Gastrocnemius medialis (tissue), 4 donors: ENCODE measurements around the gene FIBCD1. TPM values are rescaled to one million over a fixed set of nuclear protein-coding genes. Genes with fewer than 3 reads are reported as not detected.

Experiments
- ATAC-seq, 2 donors: fragments of 150-250 bp; one replicate each; pipeline ENCODE4 v1.9.1; 2016
- DNase-seq, 2 donors: peaks; one replicate each; pipeline ENCODE4 v3.0.0-alpha.2; 2019
- H3K27ac ChIP-seq, 4 donors: fragments of 200-600 bp; sonication (generic); 1 replicate in 1 of 4; 2 replicates in 3 of 4; pipeline ENCODE4 v1.5.1; 2016 to 2018; ENCODE audit warnings: mild to moderate bottlenecking in 2 of 4, moderate library complexity in 1 of 4
- H3K27me3 ChIP-seq, 3 donors: fragments of 200-600 bp; sonication (generic) in 2 of 3; 1 replicate in 1 of 3; 2 replicates in 2 of 3; pipeline versions ENCODE4 v1.5.1 to v1.6.0; 2016 to 2019; ENCODE audit warnings: mild to moderate bottlenecking in 1 of 3, moderate library complexity in 1 of 3
- H3K36me3 ChIP-seq, 2 donors: fragments of 200-600 bp; sonication (generic) in 1 of 2; one replicate each; pipeline ENCODE4 v1.5.1; 2017 to 2018
- H3K4me1 ChIP-seq, 2 donors: fragments of 200-600 bp; sonication (generic) in 1 of 2; one replicate each; pipeline ENCODE4 v1.5.1; 2016 to 2017; ENCODE audit warnings: mild to moderate bottlenecking in 2 of 2
- H3K4me3 ChIP-seq, 4 donors: fragments of 200-600 bp; sonication (generic) in 3 of 4; 1 replicate in 1 of 4; 2 replicates in 3 of 4; pipeline ENCODE4 v1.5.1; 2016 to 2019; ENCODE audit warnings: mild to moderate bottlenecking in 2 of 4
- H3K9me3 ChIP-seq, 3 donors: fragments of 200-600 bp; sonication (generic) in 2 of 3; 1 replicate in 1 of 3; 2 replicates in 2 of 3; pipeline ENCODE4 v1.5.1; 2016 to 2019
- CTCF ChIP-seq, 5 experiments: fragments of 450-650 bp in 3 of 5; fragments of 200-600 bp in 2 of 5; sonication (generic) in 2 of 5; IDR thresholded peaks in 4 of 5; conservative IDR thresholded peaks in 1 of 5; 1 replicate in 4 of 5; 2 replicates in 1 of 5; pipeline ENCODE4 v1.5.1; 2016 to 2019; ENCODE audit warnings: antibody characterized with exemption in 5 of 5, mild to moderate bottlenecking in 3 of 5, moderate library complexity in 3 of 5
- POLR2A ChIP-seq, 2 donors: fragments of 450-650 bp; IDR thresholded peaks; one replicate each; pipeline ENCODE4 v1.6.1; 2017; ENCODE audit warnings: antibody characterized with exemption in 2 of 2, mild to moderate bottlenecking in 2 of 2, moderate library complexity in 2 of 2
- in situ Hi-C, 4 donors: fragments of 200-750 bp; cut with MboI; loops; one replicate each; pipeline versions ENCODE4 v1.15.0 to v1.8.0; 2017; ENCODE audit warnings: low sequenced_read_pairs in 4 of 4
- intact Hi-C: fragments of 100-400 bp; cut with DNase I; formaldehyde crosslinking; loops from one replicate; pipeline ENCODE4 v1.15.1; 2023; ENCODE audit warnings: low total_unique reads
- total RNA-seq, 4 donors: library from RNA; depleted of rRNA; stranded (reverse); fragments of >200 nt; gene quantifications; one replicate each; pipeline versions ENCODE4 v1.1.0 to v1.2.3, GENCODE V29; 2016

FIBCD1 gene
- total RNA-seq, 4 donors from 2014 or later: not detected

DNA sequence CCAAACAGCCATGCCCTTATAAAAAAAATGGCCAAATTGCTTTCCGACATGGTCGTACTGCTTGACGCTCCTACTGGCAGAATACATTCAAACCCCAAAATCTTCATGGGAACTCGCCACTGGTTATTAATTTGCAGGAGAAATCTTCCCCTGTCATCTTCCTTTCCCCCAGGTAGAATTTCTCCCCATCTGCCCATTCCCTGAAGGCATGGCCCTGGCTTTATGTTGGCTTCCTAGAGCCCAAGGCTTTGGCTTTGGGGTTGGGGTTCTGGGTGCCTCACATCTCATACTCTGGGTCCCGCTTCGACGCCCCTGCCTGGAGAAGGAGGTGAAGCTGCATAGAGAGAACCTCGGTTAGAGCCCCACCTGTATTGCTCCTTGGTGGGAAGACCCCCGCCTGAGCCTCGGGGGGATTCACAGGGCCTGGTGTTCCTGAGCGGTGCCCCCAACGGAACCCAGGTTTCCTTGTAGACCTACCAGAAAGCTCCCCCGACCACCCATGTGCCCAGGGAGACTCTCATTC is 8.6 kb upstream of the FIBCD1 start:
- intact Hi-C loops: no loop called here

GRCh38 chr9:130946766-130947617 is 7.9 kb upstream of the FIBCD1 start:
- intact Hi-C loops: no loop called here
- H3K27me3 ChIP-seq: peaks cover 14 to 35% (median 17%) of the 10 kb centered on the region in 3 donors

More for the DNA sequence above, 8.6 kb upstream of the FIBCD1 start:
- peaks cover 11 to 29% (median 14%) of the 10 kb centered on the region in 3 donors for H3K27me3 ChIP-seq
- H3K4me3 ChIP-seq: no peak overlapping the region
- in situ Hi-C loops: loop anchor here in 2 of 4 donors (10.0 kb wide), 2 partner anchors 243 to 253 kb away; partner anchors contain the start of gene EXOSC2 (in 1 of the 2)
- DNase-seq (no peak), ATAC-seq (no peak)
- no peaks in the 10 kb centered on the region for H3K9me3 ChIP-seq
- no peaks in the 10 kb centered on the region for H3K4me1 ChIP-seq
- no peaks in the 10 kb centered on the region for H3K36me3 ChIP-seq
- TF ChIP-seq POLR2A (IDR thresholded peaks at IDR 0.05) (no peak), CTCF (IDR thresholded peaks at IDR 0.05 in 4 of 5, conservative IDR thresholded peaks at IDR 0.05 in 1 of 5) (no peak)
- no peak overlapping the region for H3K27ac ChIP-seq

DNA sequence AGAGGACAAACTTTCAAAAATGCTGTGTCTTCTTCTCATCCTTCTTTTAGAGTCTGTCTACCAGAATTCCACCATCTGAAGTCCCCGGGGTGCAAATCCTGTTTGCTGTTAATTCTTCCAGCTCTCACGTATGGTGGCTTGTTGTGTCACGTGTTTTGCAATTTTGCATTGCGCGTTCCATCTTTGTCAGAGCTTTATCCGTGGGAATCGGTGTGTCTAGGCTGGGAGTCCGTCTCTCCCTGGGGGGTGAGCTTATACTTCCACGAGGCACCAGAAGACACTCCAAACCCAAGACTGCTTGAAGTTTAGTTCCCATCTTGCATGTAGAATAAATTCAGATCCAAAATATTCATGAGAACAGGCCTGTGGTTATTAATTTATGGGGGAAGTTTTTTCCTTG is 6.1 kb upstream of the FIBCD1 start:
- ATAC-seq: no peak
- Histone ChIP-seq H3K27me3 (peaks cover 20 to 53% (median 35%) of the 10 kb centered on the region in 3 donors), H3K27ac (no peak overlapping the region), H3K36me3 (no peaks in the 10 kb centered on the region), H3K4me1 (no peaks in the 10 kb centered on the region), H3K9me3 (no peaks in the 10 kb centered on the region), H3K4me3 (no peak overlapping the region)
- TF ChIP-seq POLR2A (IDR thresholded peaks at IDR 0.05): no peak
- no peak for TF ChIP-seq CTCF (IDR thresholded peaks at IDR 0.05 in 4 of 5, conservative IDR thresholded peaks at IDR 0.05 in 1 of 5)
- intact Hi-C loops: no loop called here
- in situ Hi-C loops: loop anchor here in 2 of 4 donors (10.0 kb wide), 2 partner anchors 240 to 250 kb away; partner anchors contain the start of gene EXOSC2 (in 1 of the 2)
- no peak for DNase-seq

More at GRCh38 chr9:130946766-130947617, 7.9 kb upstream of the FIBCD1 start:
- TF ChIP-seq CTCF (IDR thresholded peaks at IDR 0.05 in 4 of 5, conservative IDR thresholded peaks at IDR 0.05 in 1 of 5) (no peak), POLR2A (IDR thresholded peaks at IDR 0.05) (no peak)
- Histone ChIP-seq H3K27ac (no peak overlapping the region), H3K4me1 (no peaks in the 10 kb centered on the region), H3K4me3 (no peak overlapping the region), H3K9me3 (no peaks in the 10 kb centered on the region), H3K36me3 (no peaks in the 10 kb centered on the region)
- no peak for DNase-seq
- in situ Hi-C loops: loop anchor here in 2 of 4 donors (10.0 kb wide), 2 partner anchors 242 to 252 kb away; partner anchors contain the start of gene EXOSC2 (in 1 of the 2)
- ATAC-seq: no peak

DNA sequence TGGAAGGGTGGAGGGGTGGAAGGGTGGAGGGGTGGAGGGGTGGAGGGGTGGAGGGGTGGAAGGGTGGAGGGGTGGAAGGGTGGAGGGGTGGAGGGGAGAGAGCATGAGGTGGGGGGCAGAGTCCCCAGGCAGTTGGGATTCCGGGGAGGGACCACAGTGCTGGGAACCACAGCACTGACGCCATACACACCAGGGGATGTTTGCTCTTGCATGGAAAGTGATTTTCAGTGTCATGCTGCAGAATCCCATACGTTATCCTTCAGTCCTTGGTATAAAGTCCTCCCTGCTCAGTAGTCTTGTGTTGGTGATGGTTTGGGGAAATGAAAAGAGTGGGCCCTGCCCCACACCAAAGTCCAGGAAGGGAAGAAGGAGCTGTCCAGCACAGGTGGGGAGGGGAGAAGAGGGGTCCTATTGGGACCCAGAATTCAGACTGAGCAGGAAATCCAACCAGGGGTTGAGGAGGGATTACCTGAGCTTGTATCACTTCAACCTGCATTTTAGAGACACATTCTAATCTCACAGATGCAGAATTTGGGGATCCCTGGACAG is 5.5 kb upstream of the FIBCD1 start:
- in situ Hi-C loops: loop anchor here in 3 of 4 donors (5.0 to 10.0 kb wide), 3 partner anchors 237 to 250 kb away; partner anchors contain the start of gene EXOSC2 (in 1 of the 3)

More for the DNA sequence above, 5.5 kb upstream of the FIBCD1 start:
- peaks cover 24 to 53% (median 40%) of the 10 kb centered on the region in 3 donors for H3K27me3 ChIP-seq
- no peak overlapping the region for H3K27ac ChIP-seq
- intact Hi-C loops: loop anchor here (5.0 kb wide), 1 partner anchor 172 kb away; no protein-coding TSS in a partner anchor
- no peaks in the 10 kb centered on the region for H3K4me1 ChIP-seq
- no peaks in the 10 kb centered on the region for H3K9me3 ChIP-seq
- H3K4me3 ChIP-seq: no peak overlapping the region
- H3K36me3 ChIP-seq: no peaks in the 10 kb centered on the region
- TF ChIP-seq POLR2A (IDR thresholded peaks at IDR 0.05) (no peak), CTCF (IDR thresholded peaks at IDR 0.05 in 4 of 5, conservative IDR thresholded peaks at IDR 0.05 in 1 of 5) (no peak)
- DNase-seq (no peak), ATAC-seq (no peak)
